GM12878 (cell line): Measurements from ENCODE around the gene TAS2R30. TPM values are rescaled to one million over a fixed set of nuclear protein-coding genes. Genes with fewer than 3 reads are reported as not detected.
"Not testable (repeated sequence)": the region's sequence is repeated elsewhere in the genome, so short reads cannot be mapped to it uniquely, and the experiment has no call there.

Experiments used
- ATAC-seq: fragments of 200-7000 bp; cut with Tn5 transposase; 3 replicates; pipeline ENCODE4 v1.9.1; 2020; ENCODE audit warnings: mild to moderate bottlenecking, moderate library complexity
- BruUV-seq: library from RNA; stranded (reverse); fragments of 400-500 nt; replicated peaks from 2 replicates; lab custom pipeline; 2021; lab: Mats Ljungman, UMichigan
- CTCF ChIA-PET: fragments of 300-600 bp; sonication (Branson Sonifier 250); formaldehyde crosslinking; extraction: SDS; loops from one replicate; lab custom pipeline; 2021; ENCODE audit warnings: inconsistent platforms; lab: Yijun Ruan, JAX
- POLR2A ChIA-PET: fragments of 350-600 bp; formaldehyde crosslinking; extraction: SDS; loops from one replicate; lab custom pipeline; 2021; ENCODE audit warnings: inconsistent platforms; lab: Charles Lee
- RAD21 ChIA-PET: fragments of 300-600 bp; sonication (Branson Sonifier 250); formaldehyde crosslinking; loops from one replicate; lab custom pipeline; 2023; ENCODE audit warnings: antibody characterized with exemption; ENCODE audit not compliant: unreplicated experiment; lab: Charles Lee
- SMC1A ChIA-PET: fragments of 300-600 bp; sonication (Branson Sonifier 250); formaldehyde crosslinking; loops from one replicate; lab custom pipeline; 2023; ENCODE audit not compliant: unreplicated experiment, uncharacterized antibody; lab: Charles Lee
- DNase-seq: peaks from one replicate; pipeline ENCODE4 v3.0.0-alpha.2; 2011; ENCODE audit warnings: low read depth, low spot score
- FAIRE-seq: peaks from 3 replicates; lab custom pipeline; 2011; peaks lifted over from hg19 to GRCh38; lab: Jason Lieb, UNC
- H2AFZ ChIP-seq: 2 replicates; pipeline ENCODE4 v1.6.0; 2011; ENCODE audit warnings: low read depth, low read length, control low read depth; ENCODE audit not compliant: control insufficient read depth
- H3K27ac ChIP-seq: 2 replicates; pipeline ENCODE4 v1.5.1; 2011; ENCODE audit warnings: control low read depth; ENCODE audit not compliant: control insufficient read depth, insufficient read depth
- H3K27me3 ChIP-seq, 2 experiments: replicated peaks in 1 of 2; 2 replicates each; pipeline versions ENCODE4 v1.6.0 to v1.6.1; 2011; ENCODE audit warnings: low read length in 1 of 2; ENCODE audit not compliant: control insufficient read depth in 2 of 2, insufficient read depth in 2 of 2
- H3K36me3 ChIP-seq, 2 experiments: 2 replicates each; pipeline ENCODE4 v1.5.1; 2011; ENCODE audit warnings: low read length in 1 of 2; ENCODE audit not compliant: control insufficient read depth in 2 of 2, insufficient read depth in 2 of 2
- H3K4me1 ChIP-seq: 2 replicates; pipeline ENCODE4 v1.6.1; 2011; ENCODE audit warnings: mild to moderate bottlenecking, low read length, moderate library complexity, mixed read lengths; ENCODE audit not compliant: control insufficient read depth, insufficient read depth
- H3K4me2 ChIP-seq: 2 replicates; pipeline ENCODE4 v1.6.0; 2011; ENCODE audit warnings: control low read depth; ENCODE audit not compliant: control insufficient read depth, insufficient read depth
- H3K4me3 ChIP-seq: fragments of 200-600 bp; sonication (generic); 2 replicates; pipeline ENCODE4 v1.5.1; 2016
- H3K79me2 ChIP-seq: 2 replicates; pipeline ENCODE4 v1.6.0; 2011; ENCODE audit warnings: low read length; ENCODE audit not compliant: control insufficient read depth, insufficient read depth
- H3K9ac ChIP-seq: 2 replicates; pipeline ENCODE4 v1.8.0; 2011; ENCODE audit warnings: low read length, control low read depth, mixed read lengths; ENCODE audit not compliant: control insufficient read depth, insufficient read depth
- H3K9me3 ChIP-seq: replicated peaks from 3 replicates; pipeline ENCODE4 v1.5.1; 2011; ENCODE audit warnings: mild to moderate bottlenecking, low read length; ENCODE audit not compliant: control insufficient read depth, insufficient read depth
- H4K20me1 ChIP-seq: 2 replicates; pipeline ENCODE4 v1.6.0; 2011; ENCODE audit not compliant: control insufficient read depth, insufficient read depth
- ATF7 ChIP-seq: fragments of 450-650 bp; IDR thresholded peaks from 2 replicates; pipeline ENCODE4 v1.6.1; 2016; ENCODE audit warnings: low read depth, mild to moderate bottlenecking
- DPF2 ChIP-seq: fragments of 450-650 bp; IDR thresholded peaks from 2 replicates; pipeline ENCODE4 v1.6.1; 2017; ENCODE audit warnings: mild to moderate bottlenecking
- MLLT1 ChIP-seq: fragments of 450-650 bp; IDR thresholded peaks from 2 replicates; pipeline ENCODE4 v1.6.1; 2016; ENCODE audit warnings: mild to moderate bottlenecking
- MTA2 ChIP-seq: fragments of 450-650 bp; IDR thresholded peaks from 2 replicates; pipeline ENCODE4 v1.6.1; 2016; ENCODE audit warnings: low read depth, mild to moderate bottlenecking, moderate library complexity
- NBN ChIP-seq: fragments of 450-650 bp; IDR thresholded peaks from 2 replicates; pipeline ENCODE4 v1.6.1; 2016
- RUNX3 ChIP-seq: IDR thresholded peaks from 2 replicates; pipeline ENCODE4 v1.6.1; 2012; ENCODE audit warnings: low read length, inconsistent platforms
- SPI1 ChIP-seq: IDR thresholded peaks from 2 replicates; pipeline ENCODE4 v1.6.1; 2011; ENCODE audit warnings: low read depth, mild to moderate bottlenecking, low read length, moderate library complexity, borderline replicate concordance; ENCODE audit not compliant: insufficient read depth
- ZNF217 ChIP-seq: fragments of 450-650 bp; IDR thresholded peaks from 2 replicates; pipeline ENCODE4 v1.6.1; 2017; ENCODE audit warnings: antibody characterized with exemption, mild to moderate bottlenecking
- WGBS: methylation state at CpG from one replicate; pipeline ENCODE4 v1.1.6; 2016; ENCODE audit warnings: low lambda C conversion rate; ENCODE audit not compliant: insufficient replicate concordance, insufficient coverage; ENCODE audit errors: missing lambda C conversion rate; 5-methylcytosine and 5-hydroxymethylcytosine counted together
- in situ Hi-C: fragments of 300-500 bp; cut with MboI; formaldehyde crosslinking; loops from 9 replicates; pipeline ENCODE4 v1.14.3; 2018; ENCODE audit warnings: mixed read lengths
- intact Hi-C: fragments of 100-400 bp; cut with micrococcal nuclease; formaldehyde crosslinking; loops from one replicate; pipeline ENCODE4 v1.14.2; 2022; ENCODE audit not compliant: unreplicated experiment
- polyA plus RNA-seq, 11 experiments: library from polyadenylated mRNA; depleted of rRNA in 4 of 11; unstranded in 6 of 11; stranded (reverse) in 5 of 11; fragments of >200 nt; fragmentation: Nextera tagmentation in 4 of 11; fragmentation: Illumina TruSeq in 1 of 11; extraction: Ambion mirVana in 4 of 11; extraction: Trizol in 1 of 11; gene quantifications; 1 replicate in 1 of 11; 2 replicates in 10 of 11; pipeline versions ENCODE4 v1.2.1 to v1.2.3, GENCODE V29; 2011 to 2016; ENCODE audit warnings: inconsistent platforms in 2 of 11, missing spikeins in 2 of 11, low read depth in 1 of 11
- total RNA-seq, 4 experiments: library from RNA; depleted of rRNA in 3 of 4; stranded (reverse); fragments of >200 nt in 3 of 4; fragmentation: Illumina TruSeq in 1 of 4; extraction: Trizol in 1 of 4; gene quantifications; 2 replicates each; pipeline versions ENCODE4 v1.2.1 to v1.2.3, GENCODE V29; 2013 to 2021

The TAS2R30 gene
- total and polyA plus RNA-seq, 10 of the 15 experiments (the other 5 are each of a cell fraction or from before 2014, with no cell fraction given): 0.09 to 5.9 (median 0.54) TPM; not detected in 3

- intact Hi-C loops, H3K4me1 ChIP-seq, H3K79me2 ChIP-seq, in situ Hi-C loops, POLR2A ChIA-PET, H3K36me3 ChIP-seq, BruUV-seq, H3K9me3 ChIP-seq, H2AFZ ChIP-seq, H4K20me1 ChIP-seq, H3K27me3 ChIP-seq, H3K4me3 ChIP-seq, H3K9ac ChIP-seq, SMC1A ChIA-PET, ATAC-seq, H3K4me2 ChIP-seq, CTCF ChIA-PET, H3K27ac ChIP-seq, RAD21 ChIA-PET, FAIRE-seq: not testable (repeated sequence)
- DNase-seq: peak; percentile 38
- TF ChIP-seq ATF7: peak; percentile 56
- TF ChIP-seq ZNF217: 0 out of 2 replicates have a peak, but pooled peaks have one; percentile 56
- 0 out of 2 replicates have a peak, but pooled peaks have one; percentile 19 for TF ChIP-seq DPF2
- TF ChIP-seq MTA2: peak; percentile 59
- TF ChIP-seq SPI1: peak; percentile 51; the same call in 1 of the 2 replicates
- peak; percentile 72 for TF ChIP-seq RUNX3
- peak; percentile 24; the same call in 1 of the 2 replicates for TF ChIP-seq MLLT1
- peak; percentile 39; the same call in 1 of the 2 replicates for TF ChIP-seq NBN
- 0% methylated on average over 1 of the region's 1 CpG for WGBS
These were observed 23.2 kb downstream of the TAS2R30 start for GRCh38 chr12:11111213-11111612.
